Bronchial epithelial cell (primary cell): ENCODE data around the gene NSMCE1. TPM values are rescaled to one million over a fixed set of nuclear protein-coding genes. Genes with fewer than 3 reads are reported as not detected.
"Not testable (repeated sequence)": the region's sequence is repeated elsewhere in the genome, so short reads cannot be mapped to it uniquely, and the experiment has no call there.

Experiments
- DNase-seq: peaks from one replicate; pipeline ENCODE4 v3.0.0-alpha.2; 2010; ENCODE audit warnings: low read depth
- FAIRE-seq: peaks from 2 replicates; lab custom pipeline; 2011; peaks lifted over from hg19 to GRCh38; lab: Jason Lieb, UNC
- H3K27me3 ChIP-seq: 2 replicates; pipeline ENCODE4 v1.5.1; 2011; ENCODE audit warnings: low read length; ENCODE audit not compliant: control insufficient read depth, insufficient read depth
- H3K36me3 ChIP-seq: 2 replicates; pipeline ENCODE4 v1.5.1; 2011; ENCODE audit warnings: low read length; ENCODE audit not compliant: control insufficient read depth, insufficient read depth
- H3K4me3 ChIP-seq: 2 replicates; pipeline ENCODE4 v1.5.1; 2011; ENCODE audit warnings: mild to moderate bottlenecking, low read depth, low read length, control low read depth
- total RNA-seq: library from RNA; depleted of rRNA; stranded (reverse); fragments of >200 nt; gene quantifications from 2 replicates; pipeline ENCODE4 v1.2.1, GENCODE V29; 2014
- TF ChIP-seq, protein P1 (sequence below): IDR thresholded peaks from 2 replicates; pipeline ENCODE4 v1.5.1; 2011; ENCODE audit warnings: mild to moderate bottlenecking, moderate library complexity, low read length, control low read depth, inconsistent platforms; ENCODE audit not compliant: insufficient read depth, severe bottlenecking

Gene NSMCE1
- total RNA-seq, 1 donor from 2014 or later, result 111 TPM

DNA sequence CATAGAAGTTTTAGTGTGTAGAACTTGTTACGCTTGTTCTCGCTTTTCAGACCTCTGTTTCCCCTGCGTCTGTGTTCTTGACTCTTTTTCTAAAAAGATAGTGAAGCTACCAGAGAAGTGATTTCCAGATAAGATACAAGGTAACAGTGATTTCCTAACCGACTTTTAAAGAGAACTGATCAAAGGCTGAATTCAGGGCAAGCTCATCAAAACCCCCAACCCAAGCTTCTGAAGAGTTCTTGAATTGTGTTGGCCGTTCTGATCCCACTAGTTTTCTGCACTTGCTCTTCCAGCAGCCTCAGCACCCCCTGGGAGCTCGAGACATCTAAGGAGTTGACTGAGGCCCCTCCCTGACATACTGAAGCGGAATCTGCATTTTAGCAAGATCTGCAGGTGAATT is 12.7 kb upstream of the NSMCE1 start:
- no peaks in the 10 kb centered on the region for H3K36me3 ChIP-seq
- DNase-seq (no peak), FAIRE-seq (no peak)
- H3K4me3 ChIP-seq, result no peak overlapping the region
- TF ChIP-seq, protein P1, sequence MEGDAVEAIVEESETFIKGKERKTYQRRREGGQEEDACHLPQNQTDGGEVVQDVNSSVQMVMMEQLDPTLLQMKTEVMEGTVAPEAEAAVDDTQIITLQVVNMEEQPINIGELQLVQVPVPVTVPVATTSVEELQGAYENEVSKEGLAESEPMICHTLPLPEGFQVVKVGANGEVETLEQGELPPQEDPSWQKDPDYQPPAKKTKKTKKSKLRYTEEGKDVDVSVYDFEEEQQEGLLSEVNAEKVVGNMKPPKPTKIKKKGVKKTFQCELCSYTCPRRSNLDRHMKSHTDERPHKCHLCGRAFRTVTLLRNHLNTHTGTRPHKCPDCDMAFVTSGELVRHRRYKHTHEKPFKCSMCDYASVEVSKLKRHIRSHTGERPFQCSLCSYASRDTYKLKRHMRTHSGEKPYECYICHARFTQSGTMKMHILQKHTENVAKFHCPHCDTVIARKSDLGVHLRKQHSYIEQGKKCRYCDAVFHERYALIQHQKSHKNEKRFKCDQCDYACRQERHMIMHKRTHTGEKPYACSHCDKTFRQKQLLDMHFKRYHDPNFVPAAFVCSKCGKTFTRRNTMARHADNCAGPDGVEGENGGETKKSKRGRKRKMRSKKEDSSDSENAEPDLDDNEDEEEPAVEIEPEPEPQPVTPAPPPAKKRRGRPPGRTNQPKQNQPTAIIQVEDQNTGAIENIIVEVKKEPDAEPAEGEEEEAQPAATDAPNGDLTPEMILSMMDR, result no peak
- no peaks in the 10 kb centered on the region for H3K27me3 ChIP-seq

DNA sequence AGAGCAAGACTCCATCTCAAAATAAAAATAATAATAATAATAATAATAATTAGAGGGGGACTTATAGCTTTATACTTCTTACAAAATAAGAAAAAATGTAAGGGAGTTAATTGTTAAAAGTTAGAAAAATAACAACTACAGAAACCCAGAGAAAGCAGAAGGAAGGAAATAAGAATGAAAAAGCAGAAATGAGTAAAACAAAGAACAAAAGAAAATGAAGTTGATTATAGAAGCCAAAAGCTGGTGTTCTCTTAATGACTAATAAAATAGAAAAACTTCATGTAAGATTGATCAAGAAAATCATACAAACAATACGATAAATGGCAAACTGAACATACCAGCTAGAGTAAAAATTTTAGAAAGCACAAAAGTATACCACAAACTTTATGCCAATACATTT is 6.8 kb upstream of the NSMCE1 start:
- DNase-seq (no peak), FAIRE-seq (no peak)
- Histone ChIP-seq H3K4me3 (no peak overlapping the region), H3K27me3 (no peaks in the 10 kb centered on the region), H3K36me3 (no peaks in the 10 kb centered on the region)
- TF ChIP-seq, protein P1, result no peak

DNA sequence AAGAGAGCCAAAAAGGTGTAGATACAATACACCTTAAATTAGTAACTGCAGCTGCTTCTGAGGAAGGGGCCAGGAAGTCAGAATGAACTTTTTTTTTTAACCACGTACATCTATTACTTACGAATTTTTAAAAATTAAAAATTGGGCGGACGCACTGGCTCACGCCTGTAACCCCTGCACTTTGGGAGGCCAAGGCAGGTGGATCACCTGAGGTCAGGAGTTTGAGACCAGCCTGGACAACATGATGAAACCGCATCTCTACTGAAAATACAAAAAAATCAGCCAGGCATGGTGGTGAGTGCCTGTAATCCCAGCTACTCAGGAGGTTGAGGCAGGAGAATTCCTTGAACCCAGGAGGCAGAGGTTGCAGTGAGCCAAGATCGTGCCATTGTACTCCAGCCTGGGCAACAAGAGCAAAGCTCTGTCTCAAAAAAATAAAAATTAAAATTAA is 5.9 kb upstream of the NSMCE1 start:
- H3K27me3 ChIP-seq, DNase-seq, H3K4me3 ChIP-seq, FAIRE-seq, H3K36me3 ChIP-seq: not testable (repeated sequence)

DNA sequence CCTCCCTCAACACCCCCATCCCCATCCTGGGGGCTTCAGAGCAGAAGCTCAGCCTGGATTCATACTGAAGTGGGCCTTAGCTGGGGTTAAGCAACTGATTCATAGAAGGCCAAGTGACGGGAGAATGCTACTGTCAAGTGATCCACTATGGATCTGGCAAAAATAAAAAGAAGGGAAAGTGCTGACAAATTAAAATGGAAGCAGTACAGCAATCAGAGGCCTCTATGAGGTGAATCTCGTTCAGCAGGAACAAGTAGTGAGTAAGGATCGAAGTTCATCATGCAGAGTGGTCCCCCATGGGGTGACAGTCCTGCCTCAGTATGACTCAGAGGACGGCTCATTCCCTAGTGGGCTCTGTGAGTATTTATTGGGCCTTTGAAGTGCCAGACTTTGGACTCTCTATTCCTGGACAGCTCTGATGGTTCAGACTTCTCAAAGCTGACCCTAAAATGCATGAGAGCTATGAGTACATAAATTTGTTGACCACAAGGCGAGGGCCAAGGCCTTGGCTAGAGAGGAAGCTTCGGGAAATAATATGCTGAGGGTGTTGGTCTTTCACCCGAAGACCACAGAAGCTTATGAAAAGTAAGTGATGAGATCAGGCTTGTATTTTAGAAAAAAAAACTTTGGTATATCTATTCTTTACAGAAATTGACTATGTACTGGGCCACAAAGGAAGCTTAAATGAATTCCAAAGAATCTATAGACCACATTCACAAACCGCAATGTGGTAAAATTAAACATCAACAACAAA is 5.3 kb upstream of the NSMCE1 start:
- DNase-seq (no peak), FAIRE-seq (no peak)
- H3K4me3 ChIP-seq, result no peak overlapping the region
- no peaks in the 10 kb centered on the region for H3K36me3 ChIP-seq
- H3K27me3 ChIP-seq, result no peaks in the 10 kb centered on the region
- TF ChIP-seq, protein P1, result no peak

DNA sequence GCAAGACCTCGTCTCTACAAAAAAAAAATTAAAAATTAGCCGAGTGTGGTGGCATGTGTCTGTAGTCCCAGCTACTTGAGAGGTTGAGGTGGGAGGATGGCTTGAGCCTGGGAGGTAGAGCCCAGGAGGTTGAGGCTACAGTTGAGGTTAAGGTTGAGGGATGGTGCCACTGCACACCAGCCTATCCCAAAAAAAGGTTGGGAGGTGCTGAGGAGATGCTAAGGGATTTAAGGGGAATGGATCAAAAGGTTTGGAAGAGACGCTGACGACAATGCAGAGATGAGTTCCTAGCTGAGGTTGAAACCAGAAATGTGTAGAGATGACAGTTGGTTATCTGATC is 4.7 kb upstream of the NSMCE1 start:
- no peak overlapping the region for H3K4me3 ChIP-seq
- TF ChIP-seq, protein P1, result no peak
- FAIRE-seq, result no peak

DNA sequence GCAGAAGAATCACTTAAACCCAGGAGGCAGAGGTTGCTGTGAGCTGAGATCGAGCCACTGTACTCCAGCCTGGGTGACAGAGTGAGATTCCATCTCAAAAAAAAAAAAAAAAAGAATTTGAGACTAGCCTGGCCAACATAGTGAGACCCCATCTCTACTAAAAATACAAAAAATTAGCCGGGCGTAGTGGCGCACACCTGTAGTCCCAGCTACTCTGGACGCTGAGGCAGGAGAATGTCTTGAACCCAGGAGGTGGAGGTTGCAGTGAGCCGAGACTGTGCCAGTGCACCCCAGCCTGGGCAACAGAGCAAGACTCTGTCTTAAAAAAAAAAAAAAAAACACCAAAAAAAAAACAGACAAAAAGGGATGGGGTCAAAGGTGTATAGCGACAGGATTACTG is 4.1 kb upstream of the NSMCE1 start:
- H3K4me3 ChIP-seq, FAIRE-seq: not testable (repeated sequence)

More for the DNA sequence above, 4.7 kb upstream of the NSMCE1 start:
- Histone ChIP-seq H3K27me3 (no peaks in the 10 kb centered on the region), H3K36me3 (no peaks in the 10 kb centered on the region)
- no peak for DNase-seq

DNA sequence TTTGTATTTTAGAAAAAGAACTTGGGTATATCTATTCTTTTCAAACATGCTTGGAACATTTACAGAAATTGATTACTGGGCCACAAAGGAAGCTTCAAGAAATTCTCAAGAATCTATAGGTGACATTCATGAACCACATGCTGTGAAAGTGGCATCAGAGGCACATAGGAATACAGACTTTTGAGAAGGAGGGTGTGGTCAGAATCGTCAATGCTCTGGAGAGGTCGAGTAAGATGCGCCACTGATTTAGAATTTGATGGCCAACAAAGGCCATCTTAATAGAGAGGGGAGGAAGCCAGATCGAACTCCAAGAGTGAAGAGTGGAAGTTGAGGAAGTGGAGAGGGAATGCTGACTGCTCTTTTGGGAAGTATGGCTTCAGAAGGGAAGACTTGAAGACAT is 3.5 kb upstream of the NSMCE1 start:
- Histone ChIP-seq H3K36me3 (no peaks in the 10 kb centered on the region), H3K27me3 (no peaks in the 10 kb centered on the region), H3K4me3 (no peak overlapping the region)
- FAIRE-seq, result no peak
- DNase-seq, result no peak
- TF ChIP-seq, protein P1, result no peak

More for the DNA sequence above, 4.1 kb upstream of the NSMCE1 start:
- not testable (repeated sequence) for DNase-seq, H3K27me3 ChIP-seq, H3K36me3 ChIP-seq
